Limb (tissue), 2 donors: ENCODE data around the gene GIT2.
A peak's percentile ranks its signal among the peaks of the same experiment; 100 is the strongest.
"Not testable (repeated sequence)": the region's sequence is repeated elsewhere in the genome, so short reads cannot be mapped to it uniquely, and the experiment has no call there.

Experiments used
- DNase-seq, 2 donors: peaks; one replicate each; pipeline ENCODE4 v3.0.0-alpha.2; 2016; ENCODE audit errors: extremely low spot score in 2 of 2

GIT2 gene

DNA sequence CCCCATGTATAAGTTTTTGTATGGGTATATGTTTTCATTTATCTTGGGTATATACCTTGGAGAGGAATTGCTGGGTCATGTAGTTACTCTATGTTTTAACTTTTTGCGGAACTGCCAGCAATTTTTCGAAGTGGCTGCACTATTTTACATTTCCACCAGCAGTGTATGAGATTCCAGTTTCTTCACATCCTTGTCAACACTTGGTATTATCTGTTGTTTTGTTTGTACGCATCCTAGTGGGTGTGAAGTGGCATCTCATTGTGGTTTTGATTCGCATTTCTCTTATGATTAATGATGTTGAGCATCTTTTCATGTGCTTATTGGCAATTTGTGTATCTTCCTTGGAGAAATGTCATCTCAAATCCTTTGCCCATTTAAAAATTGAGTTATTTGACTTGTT lies 9.9 kb upstream of the GIT2 start:
- DNase-seq, result no peak

DNA sequence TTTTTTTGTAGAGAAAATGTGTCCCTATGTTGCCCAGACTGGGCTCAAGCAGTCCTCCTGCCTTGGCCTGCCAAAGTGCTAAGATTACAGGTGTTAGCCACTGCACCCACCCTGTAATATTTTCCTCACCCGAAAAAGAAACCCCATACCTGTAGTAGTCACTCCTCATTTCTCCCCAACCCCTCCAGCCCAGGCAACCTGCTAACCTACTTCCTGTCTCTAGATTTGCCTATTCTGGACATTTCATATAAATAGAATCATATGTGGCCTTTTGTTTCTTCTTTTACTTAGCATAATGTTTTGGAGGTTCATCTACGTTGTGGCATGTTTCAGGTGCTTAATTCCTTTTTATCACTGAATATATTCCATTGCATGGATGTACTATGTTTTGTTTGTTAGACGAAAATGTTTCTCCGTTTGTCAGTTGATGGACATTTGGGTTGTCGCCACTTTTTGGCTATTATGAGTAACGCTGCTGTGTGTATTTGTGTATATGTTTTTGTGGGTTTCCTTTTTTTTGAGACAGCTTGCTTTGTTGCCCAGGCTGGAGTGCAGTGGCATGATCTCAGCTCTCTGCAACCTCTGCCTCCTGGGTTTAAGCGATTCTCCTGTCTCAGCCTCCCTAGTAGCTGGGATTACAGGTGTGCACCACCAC lies 9.3 kb upstream of the GIT2 start:
- no peak for DNase-seq

DNA sequence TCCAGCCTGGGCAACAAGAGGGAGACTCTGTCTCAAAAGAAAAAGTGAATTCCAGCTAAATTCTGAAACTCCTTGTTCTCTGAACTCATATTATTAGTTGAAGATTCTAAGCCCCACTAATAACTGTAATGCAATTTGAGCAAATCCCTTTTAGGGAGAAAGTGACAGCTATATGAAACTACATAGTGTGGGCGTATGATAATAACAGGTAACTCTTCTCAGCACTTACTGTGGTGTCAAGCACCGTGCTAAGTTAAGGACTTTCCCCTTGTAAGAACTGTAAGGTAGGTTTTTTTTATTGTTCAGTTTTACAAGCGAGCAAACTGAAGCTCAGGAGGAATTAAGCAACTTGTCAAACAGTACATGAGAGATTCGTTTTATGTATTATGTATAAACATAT lies 8.4 kb upstream of the GIT2 start:
- DNase-seq, result no peak

DNA sequence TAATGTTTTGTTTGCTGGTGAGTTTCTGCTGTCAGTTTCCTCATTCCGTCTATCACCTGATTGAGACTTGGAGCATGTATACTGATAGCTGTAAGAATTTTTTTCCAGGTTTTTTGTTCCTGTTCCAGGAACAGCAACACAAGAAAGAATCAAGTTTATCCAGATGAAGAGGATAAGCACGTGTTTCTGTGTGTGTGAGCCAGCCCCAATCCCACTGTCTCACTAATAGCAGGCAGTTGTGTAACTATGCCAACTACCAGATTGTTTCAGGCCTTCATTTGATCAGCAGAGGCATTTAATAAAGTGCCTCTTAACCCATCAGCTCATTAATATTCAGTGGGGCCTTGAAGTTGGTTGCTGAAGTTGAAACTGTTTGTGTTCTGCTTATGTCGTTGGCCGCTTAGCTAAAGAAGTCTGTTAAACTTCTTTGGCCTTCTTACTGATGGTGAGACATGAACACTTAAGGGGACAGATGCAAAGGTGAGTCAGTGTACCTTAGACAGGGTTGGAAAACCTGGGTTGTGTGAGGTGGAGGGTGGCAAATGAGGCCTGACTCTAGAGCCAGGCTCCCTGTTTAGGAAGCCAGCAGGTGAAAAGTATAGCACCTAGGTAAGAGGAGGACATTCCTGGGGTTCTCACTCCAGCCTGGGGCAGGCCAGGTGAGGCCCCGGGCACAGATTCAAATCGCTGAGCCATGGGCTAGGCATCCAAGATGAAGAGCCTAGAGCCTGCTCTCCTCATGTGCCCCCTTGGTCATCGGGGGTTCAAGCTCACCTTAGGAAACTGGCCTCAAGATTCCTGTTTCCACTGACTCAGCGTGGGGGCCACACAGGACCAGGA lies 6.7 kb upstream of the GIT2 start:
- no peak for DNase-seq

DNA sequence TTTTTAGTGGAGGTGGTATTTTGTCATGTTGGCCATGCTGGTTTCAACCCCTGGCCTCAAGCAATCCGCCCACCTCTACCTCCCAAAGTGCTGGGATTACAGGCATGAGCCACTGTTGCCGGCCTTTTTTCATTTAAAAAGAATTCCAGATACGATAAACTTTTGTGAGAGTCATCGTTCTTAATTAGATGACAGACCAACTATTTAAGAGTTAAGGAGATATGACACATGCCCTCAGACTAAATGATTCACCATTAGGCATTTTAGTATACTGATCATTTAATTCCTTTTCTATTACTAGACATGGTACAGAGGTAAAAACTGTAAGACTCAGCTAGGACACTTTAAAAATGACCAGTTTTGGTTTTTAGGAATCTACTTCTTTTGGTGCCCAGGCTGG lies 5.4 kb upstream of the GIT2 start:
- DNase-seq, result no peak

DNA sequence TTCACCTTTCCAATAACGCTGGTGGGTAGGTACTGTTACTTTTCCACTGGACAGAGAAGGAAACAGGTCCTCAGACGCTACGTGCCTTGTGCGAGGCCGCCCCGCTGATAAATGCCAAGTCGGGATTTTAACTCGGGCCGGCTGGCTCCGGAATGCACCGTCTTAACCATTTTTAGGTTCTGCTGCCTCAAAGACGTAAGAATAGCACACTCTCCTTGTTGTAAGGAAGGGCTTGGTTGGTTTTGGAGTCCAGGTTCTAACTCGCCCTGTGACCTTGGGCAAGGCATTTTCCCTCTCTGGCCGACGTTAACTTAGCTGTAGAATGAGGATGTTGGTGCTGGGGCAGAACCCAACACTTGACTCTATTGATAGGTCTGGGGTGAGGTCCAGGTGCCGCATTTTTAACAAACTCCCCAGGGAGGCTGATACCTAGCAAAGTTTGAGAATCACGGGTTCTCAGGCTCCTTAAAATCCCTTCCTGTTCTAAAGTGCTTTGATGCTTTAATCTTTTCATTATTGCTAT lies 3.9 kb upstream of the GIT2 start:
- DNase-seq, result peak; percentile 6 to 40

DNA sequence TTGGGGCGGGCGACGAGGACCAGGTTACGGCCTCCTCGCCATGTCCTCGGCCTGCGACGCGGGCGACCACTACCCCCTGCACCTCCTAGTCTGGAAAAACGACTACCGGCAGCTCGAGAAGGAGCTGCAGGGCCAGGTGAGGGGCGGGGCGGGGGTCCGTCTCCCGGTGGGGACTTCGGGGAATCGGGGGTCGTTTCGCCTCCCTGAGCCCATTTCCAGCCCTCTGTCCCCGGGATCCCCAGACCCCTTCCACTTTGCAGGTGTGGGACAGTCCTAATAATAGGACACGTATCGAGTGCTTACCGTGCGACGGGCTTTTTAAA lies 3.4 kb upstream of the GIT2 start:
- no peak for DNase-seq

DNA sequence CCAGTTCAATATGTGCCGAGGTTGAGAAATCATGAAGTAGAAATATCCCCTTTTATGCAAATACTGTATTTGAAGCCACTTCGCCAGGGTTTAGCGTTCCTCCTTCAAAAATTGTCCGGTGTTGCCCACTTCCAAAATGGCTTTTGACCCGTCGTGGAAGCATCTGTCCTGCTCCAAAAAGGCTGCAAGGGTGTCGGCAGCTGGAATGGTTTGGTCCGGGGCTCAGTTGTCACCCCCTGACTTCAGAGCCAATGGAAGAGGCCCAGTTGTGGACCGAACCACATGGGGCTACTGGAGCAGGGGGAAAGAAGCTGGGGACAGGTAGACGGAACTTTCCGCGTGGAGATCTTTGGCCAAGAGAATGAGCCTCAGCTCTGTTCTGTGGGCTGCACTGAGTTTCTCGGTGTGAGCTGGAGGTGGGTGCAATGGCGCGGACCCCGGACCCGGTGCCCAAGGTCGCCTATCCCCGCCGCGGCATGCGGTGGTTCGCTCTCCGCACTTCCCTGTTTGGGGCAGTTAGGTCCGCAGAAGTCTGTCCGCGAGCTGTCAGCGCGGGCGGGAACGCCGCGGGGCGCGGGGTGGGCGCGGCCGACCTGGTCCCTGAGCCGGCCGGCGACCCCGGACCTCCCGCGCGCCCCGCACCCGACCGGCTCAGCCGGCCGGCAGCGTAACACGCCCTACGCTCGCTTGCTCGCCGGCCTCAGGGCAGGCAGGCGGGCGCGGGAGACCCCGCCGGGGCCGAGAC lies 2.9 kb upstream of the GIT2 start, which contains the start of gene ANKRD13A:
ANKRD13A (plus strand) TSS at position 527 of the 745 bp plus-strand sequence. CDS start 259 bp downstream, outside the sequence.
- peak; percentile 93 to 94 for DNase-seq

DNA sequence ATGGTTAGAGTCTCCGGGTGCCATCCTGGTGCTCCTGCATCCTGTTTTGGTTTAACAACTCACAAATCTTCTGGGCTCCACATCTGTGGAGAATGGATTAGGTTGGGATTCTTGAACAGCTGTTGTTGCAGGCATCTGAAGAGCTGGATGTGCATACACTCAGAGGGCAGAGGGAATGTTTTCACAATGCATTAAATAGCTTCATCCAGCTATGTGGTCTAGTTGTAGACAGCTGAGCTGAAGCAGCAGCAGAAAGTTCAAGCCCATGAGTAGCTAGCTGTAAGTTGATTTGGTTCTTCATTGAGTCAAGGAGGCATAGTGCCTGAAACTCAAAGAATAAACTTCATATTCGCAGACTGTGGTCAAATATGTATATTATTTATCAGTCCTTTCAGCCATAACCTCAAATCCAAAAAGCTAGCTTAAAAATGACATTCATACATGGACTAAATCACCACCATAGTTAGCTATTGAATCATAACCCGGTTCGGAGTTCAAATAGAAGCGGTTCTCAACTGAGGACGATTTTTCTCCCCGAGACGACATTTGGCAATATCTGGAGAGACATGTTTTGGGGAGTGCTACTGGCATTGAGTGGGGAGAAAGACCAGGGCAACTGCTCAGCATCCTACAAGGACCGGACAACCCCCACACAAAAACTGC lies 2.2 kb upstream of the GIT2 start:
- peak in 1 of 2 donors; percentile 51 for DNase-seq

DNA sequence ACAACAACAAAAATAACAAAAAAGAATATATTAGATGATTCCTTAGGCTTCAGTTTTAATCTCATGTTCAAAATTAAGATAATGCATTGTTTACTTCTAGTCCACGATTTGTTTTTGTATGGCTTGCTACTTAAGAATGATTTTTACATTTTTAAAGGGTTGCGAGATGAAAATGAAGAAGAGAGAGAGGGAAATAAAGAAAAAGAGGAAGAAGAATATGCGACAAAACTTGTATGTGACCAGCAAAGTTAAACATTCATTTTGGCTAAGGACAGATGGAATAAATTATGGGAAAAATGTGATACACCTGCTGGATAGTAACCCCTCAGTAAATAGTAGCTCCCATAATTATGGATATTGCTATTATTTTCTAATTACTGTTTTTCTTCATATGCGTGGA lies 1.2 kb upstream of the GIT2 start:
- no peak for DNase-seq

DNA sequence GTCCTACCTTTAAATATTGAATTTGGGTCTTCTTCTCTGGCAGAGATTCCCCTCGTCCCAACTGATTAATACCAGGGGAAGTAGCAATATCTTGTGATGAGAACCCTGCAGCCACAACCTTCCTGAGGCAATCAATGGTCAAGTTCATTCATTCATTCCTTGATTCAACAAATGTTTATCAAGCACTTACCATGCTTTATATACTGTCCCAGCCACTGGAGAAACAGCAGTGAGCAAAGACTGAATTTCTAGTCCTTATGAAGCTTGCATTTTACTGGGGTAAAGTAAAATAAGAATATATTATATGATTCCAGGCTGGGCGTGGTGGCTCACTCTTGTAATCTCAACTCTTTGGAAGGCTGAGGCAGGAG lies 300 bp upstream of the GIT2 start:
- DNase-seq, result no peak

DNA sequence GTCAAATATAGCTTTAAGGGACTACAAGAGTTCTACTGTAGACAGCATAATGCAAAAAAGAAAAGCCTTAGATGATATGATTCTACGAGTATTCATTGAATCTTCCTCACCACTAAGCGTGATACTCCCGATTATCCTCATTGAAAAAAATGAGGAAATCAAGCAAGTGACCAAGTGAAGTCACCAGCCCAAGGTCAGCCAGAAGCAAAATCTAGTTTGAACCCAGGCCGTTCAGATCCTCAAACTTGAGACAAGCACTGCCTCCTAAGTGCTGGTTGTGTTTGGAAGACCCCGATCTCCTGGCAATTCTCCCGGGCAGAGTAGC lies 845 bp downstream of the GIT2 start:
- no peak for DNase-seq

DNA sequence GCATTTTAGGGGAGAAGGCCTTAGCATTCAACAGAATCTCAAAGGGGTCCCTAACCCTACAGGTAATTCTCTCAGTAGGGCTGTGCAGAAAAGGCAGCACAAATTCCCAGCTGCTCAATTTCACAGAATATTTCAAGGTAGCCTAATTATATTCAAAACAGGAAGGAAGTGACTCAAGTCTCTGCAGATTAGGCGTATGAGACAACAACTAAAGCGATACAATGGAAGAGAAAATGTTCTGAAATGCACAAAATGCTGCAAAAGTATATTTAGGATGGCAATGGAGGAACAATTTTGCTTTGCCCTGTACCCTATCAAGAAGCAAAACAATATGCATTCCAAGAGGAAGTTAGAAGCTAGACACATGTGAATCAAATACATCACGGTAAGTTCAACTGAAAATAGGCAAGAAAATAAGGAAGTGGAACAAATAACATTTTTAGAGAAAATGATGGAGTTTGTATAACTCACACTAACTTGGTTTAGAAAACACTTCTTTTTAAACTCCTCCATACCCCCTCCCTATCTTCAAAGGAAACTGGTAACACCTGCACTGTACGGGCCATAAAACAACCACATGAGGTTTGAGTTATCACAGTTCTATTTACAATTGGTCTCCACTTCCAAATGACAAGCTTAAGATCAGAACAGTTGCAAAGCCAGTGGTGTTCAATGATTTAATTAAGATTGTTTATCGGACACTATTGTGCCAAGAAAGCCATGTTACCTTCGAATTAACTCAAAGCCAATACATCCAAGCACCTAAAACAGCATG lies 1.6 kb downstream of the GIT2 start:
- no peak for DNase-seq

DNA sequence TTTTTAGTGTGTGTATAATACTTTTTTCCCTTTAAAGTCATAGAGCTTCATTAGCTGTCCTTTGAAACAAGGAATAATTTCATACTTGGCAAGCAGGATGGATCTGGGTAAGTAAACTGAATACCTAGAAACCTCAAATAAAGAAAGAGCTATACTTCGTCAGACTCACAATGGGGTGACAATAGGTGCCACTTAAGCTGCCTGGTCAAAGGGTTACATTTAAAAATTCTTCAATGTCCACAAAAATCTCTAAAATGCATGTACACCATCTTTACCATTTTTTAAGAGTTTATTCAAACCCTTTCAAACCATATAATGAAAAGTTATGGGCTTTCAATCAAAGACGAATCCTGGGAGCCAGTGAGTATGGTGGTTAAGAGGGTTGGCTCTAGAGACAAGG lies 3.1 kb downstream of the GIT2 start:
- no peak for DNase-seq

DNA sequence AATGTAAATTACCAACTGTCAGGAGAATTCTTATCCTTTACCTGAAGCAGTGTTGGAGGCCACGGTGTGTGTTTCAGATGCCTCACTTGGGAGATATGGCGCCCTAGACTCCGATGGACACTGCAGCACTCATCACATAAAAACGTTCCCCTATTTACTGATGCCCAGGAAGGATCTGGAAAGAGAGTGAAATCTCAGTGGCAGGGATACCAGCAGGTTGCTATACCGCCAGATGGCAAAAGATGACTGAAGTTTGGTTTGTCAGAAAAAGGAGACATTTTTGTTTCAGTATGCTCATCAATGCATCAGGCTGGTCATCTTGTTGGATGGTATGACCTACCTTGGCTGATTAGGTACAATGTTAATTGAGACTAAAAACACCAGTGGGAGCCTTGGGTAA lies 4.6 kb downstream of the GIT2 start:
- DNase-seq, result no peak

DNA sequence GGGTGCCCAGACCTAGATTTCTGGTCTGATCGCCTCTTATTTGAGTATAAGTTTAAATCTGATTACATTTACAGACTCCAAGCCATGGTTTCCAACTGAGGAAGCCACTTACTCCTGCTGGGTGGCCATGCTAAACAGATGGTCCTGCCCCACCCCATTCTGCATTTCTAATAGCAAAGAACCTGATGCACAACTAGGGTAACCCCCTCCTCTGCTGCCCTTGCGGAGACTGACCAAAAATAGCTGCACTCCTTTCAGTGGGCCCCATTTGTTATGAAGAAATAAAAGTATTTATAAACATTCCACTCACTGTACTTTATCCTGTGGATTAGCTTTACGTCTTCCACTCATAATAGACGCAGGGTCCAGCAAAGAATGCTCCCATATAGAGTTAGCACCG lies 6.8 kb downstream of the GIT2 start:
- no peak for DNase-seq

DNA sequence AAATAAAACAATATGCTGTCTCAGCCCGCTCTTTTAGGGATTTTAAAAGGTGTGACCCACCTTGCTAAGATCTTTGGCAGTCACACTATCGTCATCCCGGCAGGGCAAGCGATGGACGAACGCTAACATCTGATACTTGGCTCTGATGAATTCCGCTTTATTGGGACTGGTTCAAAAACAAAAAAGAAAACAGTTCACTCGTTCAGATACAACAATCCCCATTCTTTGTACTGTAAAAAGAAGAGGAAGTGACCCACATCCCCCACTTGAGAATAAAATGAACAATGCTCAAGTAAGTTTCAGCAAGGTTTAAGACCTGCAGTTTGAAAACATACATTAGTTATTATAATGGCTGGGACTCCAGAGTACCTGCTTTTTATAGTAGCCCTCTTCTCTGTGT lies 7.3 kb downstream of the GIT2 start:
- DNase-seq, result no peak

DNA sequence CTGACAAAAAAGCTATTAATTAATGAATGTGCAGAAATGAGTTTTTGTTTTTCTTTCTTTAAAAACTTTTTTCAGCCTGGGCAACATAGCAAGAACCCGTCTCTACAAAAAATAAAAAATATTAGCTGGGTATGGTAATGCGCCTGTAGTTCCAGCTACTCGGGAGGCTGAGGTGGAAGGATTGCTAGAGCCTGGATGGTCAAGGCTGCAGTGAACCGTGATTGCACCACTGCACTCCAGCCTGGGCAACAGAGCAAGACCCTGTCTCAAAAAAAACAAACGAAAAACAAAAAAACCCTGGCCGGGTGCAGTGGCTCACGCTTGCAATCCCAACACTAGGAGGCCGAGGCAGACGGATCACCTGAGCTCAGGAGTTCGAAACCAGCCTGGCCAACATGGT lies 7.9 kb downstream of the GIT2 start:
- DNase-seq, result no peak

DNA sequence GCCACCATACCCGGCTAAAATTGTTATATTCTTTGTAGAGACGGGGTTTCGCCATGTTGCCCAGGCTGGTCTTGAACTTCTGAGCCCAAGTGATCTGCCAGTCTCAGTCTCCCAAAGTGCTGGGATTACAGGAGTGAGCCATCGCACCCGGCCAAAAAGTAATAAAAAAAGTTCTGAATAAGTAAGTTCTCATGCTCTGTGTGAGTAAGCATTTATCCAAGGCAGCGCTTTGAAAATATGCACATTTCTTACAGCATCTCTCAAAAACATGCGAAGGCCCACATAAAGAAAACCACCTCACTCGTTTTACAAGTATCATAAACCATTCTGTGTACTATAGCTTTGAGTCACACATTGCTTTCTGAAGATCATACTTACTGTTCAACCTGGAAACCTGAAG lies 8.6 kb downstream of the GIT2 start:
- DNase-seq, result no peak

DNA sequence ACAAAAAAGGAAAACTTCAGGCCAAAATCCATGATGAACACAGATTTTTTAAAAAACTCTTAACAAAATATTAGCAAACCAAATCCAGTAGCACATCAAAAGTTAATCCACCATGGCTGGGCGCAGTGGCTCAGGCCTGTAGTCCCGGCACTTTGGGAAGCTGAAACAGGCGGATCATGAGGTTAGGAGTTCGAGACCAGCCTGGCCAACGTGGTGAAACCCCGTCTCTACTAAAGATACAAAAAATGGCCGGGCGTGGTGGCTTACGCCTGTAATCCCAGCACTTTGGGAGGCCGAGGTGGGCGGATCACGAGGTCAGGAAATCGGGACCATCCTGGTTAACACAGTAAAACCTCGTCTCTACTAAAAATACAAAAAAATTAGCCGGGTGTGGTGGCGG lies 9.9 kb downstream of the GIT2 start:
- not testable (repeated sequence) for DNase-seq

DNA sequence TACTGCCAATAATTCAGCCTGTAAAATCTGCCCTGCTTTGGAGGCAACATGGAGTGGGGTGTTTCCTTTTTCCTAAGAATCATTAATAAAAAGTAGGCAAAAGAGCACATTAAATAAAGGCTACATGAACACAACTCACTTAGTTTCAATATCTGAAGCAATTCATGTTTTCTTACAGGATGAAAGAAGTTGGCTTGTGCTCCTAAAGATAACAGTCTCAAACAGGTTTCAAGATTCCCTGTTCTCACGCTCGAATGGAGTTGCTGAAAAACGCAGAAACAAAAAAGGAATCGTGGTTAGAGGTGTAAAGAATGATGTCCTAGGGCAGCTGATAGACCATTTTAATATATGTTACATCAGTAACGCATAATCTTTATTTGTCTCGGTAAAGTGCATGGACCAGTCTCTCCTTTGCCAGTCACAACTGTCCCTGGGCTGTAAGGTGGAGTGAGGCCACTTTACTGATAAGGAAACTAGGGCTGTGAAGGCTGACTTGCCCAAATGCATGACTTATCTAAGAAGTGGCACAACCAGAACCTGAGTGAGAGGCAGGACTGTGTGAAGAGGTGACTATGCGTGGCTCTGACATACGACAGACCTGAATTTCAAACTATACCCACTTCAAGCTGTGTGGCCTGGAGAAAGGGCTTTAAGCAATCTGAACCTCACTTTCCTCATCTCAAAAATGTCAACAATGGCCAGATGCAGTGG lies 12.6 kb downstream of the GIT2 start:
- no peak for DNase-seq
